Trophoblast cell (in vitro differentiated cells and primary cell): ENCODE data around the gene NRXN3.

Experiments
- DNase-seq, 2 donors: peaks; one replicate each; pipeline ENCODE4 v3.0.0-alpha.2; 2016
- H2AFZ ChIP-seq: 2 replicates; pipeline ENCODE4 v1.6.1; 2013; ENCODE audit warnings: low read length, moderate library complexity, mild to moderate bottlenecking; ENCODE audit not compliant: insufficient read depth, poor library complexity
- H2AK5ac ChIP-seq: 2 replicates; pipeline ENCODE4 v1.6.1; 2013; ENCODE audit warnings: mild to moderate bottlenecking, low read length
- H2BK120ac ChIP-seq: 2 replicates; pipeline ENCODE4 v1.6.1; 2013; ENCODE audit warnings: low read length, mild to moderate bottlenecking, moderate library complexity; ENCODE audit not compliant: insufficient read depth, poor library complexity
- H2BK12ac ChIP-seq: 2 replicates; pipeline ENCODE4 v1.6.1; 2013; ENCODE audit warnings: mild to moderate bottlenecking, low read length, moderate library complexity
- H2BK5ac ChIP-seq: 2 replicates; pipeline ENCODE4 v1.6.1; 2013; ENCODE audit warnings: low read length, low read depth, moderate library complexity, mild to moderate bottlenecking; ENCODE audit not compliant: poor library complexity
- H3K14ac ChIP-seq: 2 replicates; pipeline ENCODE4 v1.6.1; 2013; ENCODE audit warnings: mild to moderate bottlenecking, low read length
- H3K18ac ChIP-seq: 2 replicates; pipeline ENCODE4 v1.6.1; 2013; ENCODE audit warnings: mild to moderate bottlenecking, low read length
- H3K23ac ChIP-seq: 2 replicates; pipeline ENCODE4 v1.6.1; 2013; ENCODE audit warnings: low read length
- H3K27ac ChIP-seq: 2 replicates; pipeline ENCODE4 v1.5.1; 2013; ENCODE audit warnings: low read depth, mild to moderate bottlenecking, inconsistent platforms, low read length, moderate library complexity
- H3K27me3 ChIP-seq: 2 replicates; pipeline ENCODE4 v1.6.1; 2013; ENCODE audit warnings: inconsistent platforms, mild to moderate bottlenecking, low read length, moderate library complexity; ENCODE audit not compliant: insufficient read depth
- H3K36me3 ChIP-seq, 2 experiments: 1 replicate in 1 of 2; 2 replicates in 1 of 2; pipeline ENCODE4 v1.6.1; 2013; ENCODE audit warnings: low read length in 2 of 2, mild to moderate bottlenecking in 2 of 2, moderate library complexity in 1 of 2; ENCODE audit not compliant: insufficient read depth in 2 of 2, control insufficient read depth in 1 of 2
- H3K4ac ChIP-seq: 2 replicates; pipeline ENCODE4 v1.6.1; 2013; ENCODE audit warnings: low read depth, mild to moderate bottlenecking, low read length, moderate library complexity
- H3K4me1 ChIP-seq, 2 experiments: 1 replicate in 1 of 2; 2 replicates in 1 of 2; pipeline ENCODE4 v1.6.1; 2013; ENCODE audit warnings: low read length in 2 of 2, mild to moderate bottlenecking in 2 of 2, moderate library complexity in 1 of 2; ENCODE audit not compliant: insufficient read depth in 2 of 2, control insufficient read depth in 1 of 2
- H3K4me2 ChIP-seq: 2 replicates; pipeline ENCODE4 v1.6.1; 2013; ENCODE audit warnings: inconsistent platforms, mild to moderate bottlenecking, low read length, moderate library complexity
- H3K4me3 ChIP-seq: 2 replicates; pipeline ENCODE4 v1.5.1; 2013; ENCODE audit warnings: mild to moderate bottlenecking, low read depth, low read length, inconsistent platforms
- H3K79me1 ChIP-seq: one replicate; pipeline ENCODE4 v1.6.1; 2013; ENCODE audit warnings: low read length
- H3K79me2 ChIP-seq: 2 replicates; pipeline ENCODE4 v1.6.1; 2013; ENCODE audit warnings: low read length, mild to moderate bottlenecking; ENCODE audit not compliant: control insufficient read depth, insufficient read depth, poor library complexity
- H3K9ac ChIP-seq: 2 replicates; pipeline ENCODE4 v1.6.1; 2013; ENCODE audit warnings: mild to moderate bottlenecking, low read length
- H3K9me3 ChIP-seq: 2 replicates; pipeline ENCODE4 v1.6.1; 2013; ENCODE audit warnings: low read depth, mild to moderate bottlenecking, control low read depth, inconsistent platforms, low read length; ENCODE audit not compliant: insufficient read depth
- H4K12ac ChIP-seq: 2 replicates; pipeline ENCODE4 v1.6.1; 2013; ENCODE audit warnings: low read depth, mild to moderate bottlenecking, low read length, moderate library complexity
- H4K8ac ChIP-seq: 2 replicates; pipeline ENCODE4 v1.6.1; 2013; ENCODE audit warnings: low read depth, mild to moderate bottlenecking, low read length, moderate library complexity
- H4K91ac ChIP-seq: one replicate; pipeline ENCODE4 v1.6.1; 2013; ENCODE audit warnings: low read depth, mild to moderate bottlenecking, low read length, moderate library complexity
- WGBS: extraction: QIAGEN DNeasy Blood & Tissue Kit; methylation state at CpG from one replicate; pipeline ENCODE4 v1.1.7; 2013; ENCODE audit warnings: missing lambda C conversion rate; ENCODE audit not compliant: insufficient read length, insufficient coverage; ENCODE audit errors: extremely low coverage; 5-methylcytosine and 5-hydroxymethylcytosine counted together

The NRXN3 gene

DNA sequence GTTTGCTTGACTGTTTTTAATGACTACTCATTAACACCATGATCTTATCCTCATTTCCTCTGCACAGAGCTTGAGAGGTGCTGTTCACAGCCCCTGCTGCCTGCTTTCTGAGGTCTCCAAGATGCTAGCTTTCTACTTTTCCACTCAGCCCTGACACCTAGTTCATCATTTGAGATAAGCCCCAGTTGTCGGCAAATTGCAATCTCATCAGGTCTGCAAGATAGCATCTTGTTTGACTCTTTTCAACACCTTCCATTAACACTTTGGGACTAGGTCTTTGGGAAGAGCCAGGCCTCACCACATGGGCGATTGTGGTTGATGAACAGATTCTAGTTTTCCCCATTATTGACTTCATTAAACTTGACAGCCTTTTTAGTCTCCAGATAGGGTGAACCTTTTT, 1136.4 kb downstream of the NRXN3 start:
- no peak for DNase-seq
- WGBS: no CpG with 5 or more reads among the region's 2 CpGs
- no peak overlapping the region for H4K91ac ChIP-seq
- no peaks in the 10 kb centered on the region for H3K36me3 ChIP-seq
- H2BK12ac ChIP-seq: no peak overlapping the region
- no peak overlapping the region for H3K4me3 ChIP-seq
- no peak overlapping the region for H3K4me2 ChIP-seq
- H4K8ac ChIP-seq: no peak overlapping the region
- H3K27ac ChIP-seq: no peak overlapping the region
- H2AK5ac ChIP-seq: no peak overlapping the region
- H3K79me1 ChIP-seq: no peaks in the 10 kb centered on the region
- H3K27me3 ChIP-seq: no peaks in the 10 kb centered on the region
- no peak overlapping the region for H3K14ac ChIP-seq
- H2AFZ ChIP-seq: no peak overlapping the region
- no peaks in the 10 kb centered on the region for H3K79me2 ChIP-seq
- H3K9ac ChIP-seq: no peak overlapping the region
- no peak overlapping the region for H4K12ac ChIP-seq
- no peak overlapping the region for H3K4ac ChIP-seq
- no peak overlapping the region for H2BK120ac ChIP-seq
- H3K23ac ChIP-seq: no peak overlapping the region
- H3K9me3 ChIP-seq: no peaks in the 10 kb centered on the region
- no peak overlapping the region for H2BK5ac ChIP-seq
- peaks cover 0 to 2% of the 10 kb centered on the region in 2 experiments for H3K4me1 ChIP-seq
- H3K18ac ChIP-seq: no peak overlapping the region

DNA sequence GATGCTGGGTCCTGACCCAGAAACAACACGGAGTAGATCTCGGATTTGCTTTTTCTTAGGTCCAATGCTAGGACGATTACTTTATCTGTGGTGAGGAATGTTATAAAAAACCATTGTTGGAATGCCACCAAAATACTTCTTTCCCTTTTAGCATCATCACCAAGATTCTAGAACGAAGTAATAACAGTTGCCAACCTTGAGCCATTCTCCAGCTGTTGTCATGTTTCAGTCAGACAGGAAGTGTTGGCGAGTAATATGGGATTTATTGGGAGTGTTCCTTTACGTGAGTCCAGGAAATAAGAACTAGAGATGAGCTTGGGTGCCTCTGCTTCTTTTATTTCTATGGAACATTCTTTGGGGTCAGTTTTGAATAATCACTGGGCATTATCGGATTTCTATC, 1148.2 kb downstream of the NRXN3 start:
- Histone ChIP-seq H3K36me3 (no peaks in the 10 kb centered on the region), H3K4me3 (no peak overlapping the region), H2AFZ (no peak overlapping the region), H3K27ac (no peak overlapping the region), H3K23ac (no peak overlapping the region), H3K4me2 (no peak overlapping the region), H3K4ac (no peak overlapping the region), H2AK5ac (no peak overlapping the region), H3K79me1 (no peaks in the 10 kb centered on the region), H4K91ac (no peak overlapping the region), H2BK12ac (no peak overlapping the region), H3K79me2 (no peaks in the 10 kb centered on the region), H3K27me3 (no peaks in the 10 kb centered on the region), H3K9ac (no peak overlapping the region), H4K8ac (no peak overlapping the region), H3K14ac (no peak overlapping the region), H4K12ac (no peak overlapping the region), H3K9me3 (no peaks in the 10 kb centered on the region), H2BK120ac (no peak overlapping the region), H3K18ac (no peak overlapping the region), H2BK5ac (no peak overlapping the region), H3K4me1 (no peaks in the 10 kb centered on the region)
- no peak for DNase-seq
- no CpG with 5 or more reads among the region's 7 CpGs for WGBS

- Histone ChIP-seq H2BK12ac (no peak overlapping the region), H3K14ac (no peak overlapping the region), H3K79me2 (no peaks in the 10 kb centered on the region), H2AFZ (no peak overlapping the region), H3K4me1 (no peaks in the 10 kb centered on the region), H3K36me3 (no peaks in the 10 kb centered on the region), H3K23ac (no peak overlapping the region), H3K27me3 (no peaks in the 10 kb centered on the region), H2BK120ac (no peak overlapping the region), H3K9ac (no peak overlapping the region), H3K18ac (no peak overlapping the region), H2BK5ac (no peak overlapping the region), H4K8ac (no peak overlapping the region), H3K4me2 (no peak overlapping the region), H4K12ac (no peak overlapping the region), H2AK5ac (no peak overlapping the region), H3K4ac (no peak overlapping the region), H3K27ac (no peak overlapping the region), H3K79me1 (no peaks in the 10 kb centered on the region), H3K9me3 (no peaks in the 10 kb centered on the region), H4K91ac (no peak overlapping the region), H3K4me3 (no peak overlapping the region)
- no CpG with 5 or more reads among the region's 1 CpG for WGBS
- DNase-seq: no peak
These were observed 1150.4 kb downstream of the NRXN3 start for GRCh38 chr14:79320561-79320960.

GRCh38 chr14:79321070-79321469, 1150.9 kb downstream of the NRXN3 start:
- H2BK120ac ChIP-seq: no peak overlapping the region
- H3K9ac ChIP-seq: no peak overlapping the region
- no peak overlapping the region for H3K4me2 ChIP-seq
- H2BK5ac ChIP-seq: no peak overlapping the region
- no peaks in the 10 kb centered on the region for H3K27me3 ChIP-seq
- H3K14ac ChIP-seq: no peak overlapping the region
- no peaks in the 10 kb centered on the region for H3K4me1 ChIP-seq
- no peak overlapping the region for H2BK12ac ChIP-seq
- H3K79me1 ChIP-seq: no peaks in the 10 kb centered on the region
- H3K4ac ChIP-seq: no peak overlapping the region
- no peak overlapping the region for H4K12ac ChIP-seq
- no peak overlapping the region for H2AK5ac ChIP-seq
- H3K27ac ChIP-seq: no peak overlapping the region
- H3K4me3 ChIP-seq: no peak overlapping the region
- no peaks in the 10 kb centered on the region for H3K79me2 ChIP-seq
- H3K23ac ChIP-seq: no peak overlapping the region
- H3K9me3 ChIP-seq: no peaks in the 10 kb centered on the region
- no peak overlapping the region for H4K8ac ChIP-seq
- no peaks in the 10 kb centered on the region for H3K36me3 ChIP-seq
- DNase-seq: peak; percentile 8 to 88
- H3K18ac ChIP-seq: no peak overlapping the region
- H2AFZ ChIP-seq: no peak overlapping the region
- no peak overlapping the region for H4K91ac ChIP-seq
